ENCODE data around the gene PLBD1. TPM values are rescaled to one million over a fixed set of nuclear protein-coding genes. Genes with fewer than 3 reads are reported as not detected.

PLBD1 gene
- total RNA-seq, 1 donor from 2014 or later, result 106 TPM

- Histone ChIP-seq H3K27me3 (ENCODE audit: low read depth) (no peaks in the 10 kb centered on the region), H3K27ac (no peak overlapping the region), H3K4me1 (peaks cover 15% of the 10 kb centered on the region), H3K9me3 (peaks cover 23% of the 10 kb centered on the region), H3K4me3 (no peak overlapping the region), H3K36me3 (no peaks in the 10 kb centered on the region)
- intact Hi-C loops (cut with DNase I), result no loop called here
- TF ChIP-seq CTCF (IDR thresholded peaks at IDR 0.05), result no peak
- ATAC-seq (no peak), DNase-seq (no peak)
Measured at GRCh38 chr12:14611640-14612203, 44.0 kb upstream of the PLBD1 start.

- Histone ChIP-seq H3K36me3 (no peaks in the 10 kb centered on the region), H3K9me3 (peaks cover 34% of the 10 kb centered on the region), H3K27ac (no peak overlapping the region), H3K4me3 (no peak overlapping the region), H3K27me3 (ENCODE audit: low read depth) (no peaks in the 10 kb centered on the region), H3K4me1 (no peaks in the 10 kb centered on the region)
- intact Hi-C loops (cut with DNase I), result no loop called here
- ATAC-seq (no peak), DNase-seq (no peak)
- no peak for TF ChIP-seq CTCF (IDR thresholded peaks at IDR 0.05)
Measured at GRCh38 chr12:14607568-14607967, 39.9 kb upstream of the PLBD1 start.

- Histone ChIP-seq H3K36me3 (no peaks in the 10 kb centered on the region), H3K4me3 (no peak overlapping the region), H3K27ac (no peak overlapping the region), H3K9me3 (peaks cover 32% of the 10 kb centered on the region), H3K4me1 (no peaks in the 10 kb centered on the region), H3K27me3 (ENCODE audit: low read depth) (no peaks in the 10 kb centered on the region)
- no peak for ATAC-seq
- no peak for DNase-seq
- intact Hi-C loops (cut with DNase I), result no loop called here
- TF ChIP-seq CTCF (IDR thresholded peaks at IDR 0.05), result no peak
Measured at GRCh38 chr12:14605401-14605989, 37.8 kb upstream of the PLBD1 start.

GRCh38 chr12:14601692-14602478, 34.2 kb upstream of the PLBD1 start:
- no peaks in the 10 kb centered on the region for H3K36me3 ChIP-seq
- peaks cover 12% of the 10 kb centered on the region for H3K9me3 ChIP-seq
- no peaks in the 10 kb centered on the region for H3K27me3 ChIP-seq (ENCODE audit: low read depth)
- H3K4me1 ChIP-seq, result no peaks in the 10 kb centered on the region
- H3K4me3 ChIP-seq, result no peak overlapping the region
- ATAC-seq, result no peak
- DNase-seq, result no peak
- no peak for TF ChIP-seq CTCF (IDR thresholded peaks at IDR 0.05)
- intact Hi-C loops (cut with DNase I), result no loop called here
- no peak overlapping the region for H3K27ac ChIP-seq

- ATAC-seq (no peak), DNase-seq (no peak)
- no peaks in the 10 kb centered on the region for H3K4me1 ChIP-seq
- no peak overlapping the region for H3K27ac ChIP-seq
- no peaks in the 10 kb centered on the region for H3K36me3 ChIP-seq
- intact Hi-C loops (cut with DNase I), result no loop called here
- H3K27me3 ChIP-seq (ENCODE audit: low read depth), result no peaks in the 10 kb centered on the region
- TF ChIP-seq CTCF (IDR thresholded peaks at IDR 0.05), result no peak
- H3K9me3 ChIP-seq, result no peaks in the 10 kb centered on the region
- no peak overlapping the region for H3K4me3 ChIP-seq
Measured at GRCh38 chr12:14597480-14597879, 29.8 kb upstream of the PLBD1 start.

Data from lower lobe of right lung (tissue), 2 donors.